GM18519 (cell line): ENCODE measurements around the gene OLR1.
A peak's percentile ranks its signal among the peaks of the same experiment; 100 is the strongest.
"Not testable (repeated sequence)": the region's sequence is repeated elsewhere in the genome, so short reads cannot be mapped to it uniquely, and the experiment has no call there.

Experiments used
- ATAC-seq: cut with Tn5 transposase; IDR thresholded peaks from one replicate; pipeline ENCODE4 v1.9.1; 2021; ENCODE audit warnings: mild to moderate bottlenecking, moderate library complexity; ENCODE audit not compliant: unreplicated experiment, low FRiP score

Gene OLR1

DNA sequence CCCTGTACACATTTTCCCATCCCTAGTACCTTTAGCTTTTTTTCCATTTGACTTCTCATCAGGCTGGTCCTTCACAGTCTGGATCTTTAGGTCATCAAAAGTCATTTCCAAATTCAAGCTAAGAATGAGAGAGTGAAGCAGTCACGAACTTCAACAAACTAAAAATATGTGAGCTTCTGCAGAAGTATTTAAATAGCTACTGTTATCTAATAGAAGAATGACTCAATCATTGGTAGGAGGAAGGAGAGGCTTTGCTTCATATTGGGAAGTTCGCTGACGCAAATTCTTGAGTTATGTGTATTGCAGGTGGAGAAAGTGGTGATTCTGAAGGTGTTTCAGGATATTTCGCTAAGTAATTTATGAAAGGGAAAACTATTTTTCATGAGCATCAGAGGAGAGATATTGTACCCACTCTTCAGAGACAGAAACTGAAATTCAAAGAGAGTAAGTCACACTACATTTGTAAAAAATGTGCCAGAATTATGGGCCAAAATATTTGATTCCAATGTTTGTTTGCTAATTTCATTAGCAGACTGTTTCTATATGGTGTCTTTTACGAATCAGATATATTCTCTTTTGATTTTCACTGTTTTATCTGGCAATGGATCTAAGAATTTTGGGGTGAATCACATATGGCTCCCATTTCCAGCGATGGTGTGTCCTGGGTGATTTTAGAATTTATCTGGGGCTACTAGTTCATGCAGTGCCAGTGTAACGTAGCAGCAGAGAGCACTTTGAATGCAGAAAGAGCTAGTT is at the start of gene OLR1:
OLR1 (minus strand) TSS at position 160 of the 756 bp plus-strand sequence; CDS start at position 105, 55 bp downstream.
- ATAC-seq, result no peak

DNA sequence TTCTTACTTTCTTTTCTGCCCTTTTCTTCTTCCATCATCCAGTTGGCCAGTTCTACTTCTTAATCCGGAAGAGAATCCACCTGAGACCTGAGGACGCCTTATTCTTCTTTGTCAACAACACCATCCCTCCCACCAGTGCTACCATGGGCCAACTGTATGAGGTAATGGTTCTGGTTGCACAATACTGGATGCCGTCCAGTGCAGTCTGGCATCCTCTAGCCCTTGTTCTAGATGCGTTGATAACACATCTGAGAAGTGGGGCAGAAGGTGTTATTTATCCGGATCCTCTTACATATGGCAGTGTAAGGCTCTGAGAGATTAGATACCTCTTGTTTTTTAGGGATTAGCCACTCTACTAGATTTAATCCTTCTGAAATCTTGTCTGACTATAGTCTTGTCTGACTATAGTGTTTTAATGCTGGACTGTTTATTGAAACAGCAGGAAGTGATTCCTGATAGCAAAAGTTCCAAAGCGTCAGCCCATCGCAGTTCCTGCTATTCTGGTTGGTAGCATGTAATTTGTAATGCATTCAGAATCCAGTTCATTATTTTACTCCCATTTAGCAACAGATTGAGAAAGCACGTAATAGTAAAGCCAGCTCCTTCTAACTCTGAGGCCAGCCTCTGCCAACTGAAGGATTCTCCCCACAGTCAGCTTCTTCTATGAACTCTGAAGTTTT is 48.6 kb upstream of the OLR1 start:
- no peak for ATAC-seq

DNA sequence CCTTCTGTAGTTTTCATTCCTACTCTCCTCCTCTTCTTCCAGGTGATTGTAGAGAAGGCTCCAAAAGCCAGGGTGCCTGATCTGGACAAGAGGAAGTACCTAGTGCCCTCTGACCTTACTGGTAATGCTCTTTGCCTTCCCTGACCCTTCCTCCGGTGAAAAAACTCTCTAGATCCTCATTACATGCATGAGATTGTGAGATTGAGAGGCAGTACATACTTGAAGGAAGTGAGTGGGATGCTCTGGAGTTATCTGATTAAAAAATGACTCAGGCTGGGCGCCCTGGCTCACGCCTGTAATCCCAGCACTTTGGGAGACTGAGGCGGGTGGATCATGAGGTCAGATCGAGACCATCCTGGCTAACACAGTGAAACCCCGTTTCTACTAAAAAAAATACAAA is 46.1 kb upstream of the OLR1 start:
- ATAC-seq, result no peak

DNA sequence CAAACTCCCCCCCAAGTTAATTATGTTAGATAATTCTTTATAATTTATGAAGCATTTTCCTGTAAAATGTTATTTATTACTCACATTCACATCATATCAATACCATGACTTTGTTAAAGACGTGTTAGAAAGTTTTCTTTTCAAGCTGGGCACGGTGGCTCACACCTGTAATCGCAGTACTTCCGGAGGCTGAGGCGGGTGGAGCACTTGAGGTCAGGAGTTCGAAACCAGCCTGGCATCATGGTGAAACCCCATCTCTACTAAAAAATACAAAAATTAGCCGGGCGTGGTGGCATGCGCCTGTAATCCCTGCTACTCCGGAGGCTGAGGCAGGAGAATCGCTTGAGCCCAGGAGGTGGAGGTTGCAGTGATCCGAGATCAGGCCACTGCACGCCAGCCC is 44.0 kb upstream of the OLR1 start:
- ATAC-seq, result not testable (repeated sequence)

DNA sequence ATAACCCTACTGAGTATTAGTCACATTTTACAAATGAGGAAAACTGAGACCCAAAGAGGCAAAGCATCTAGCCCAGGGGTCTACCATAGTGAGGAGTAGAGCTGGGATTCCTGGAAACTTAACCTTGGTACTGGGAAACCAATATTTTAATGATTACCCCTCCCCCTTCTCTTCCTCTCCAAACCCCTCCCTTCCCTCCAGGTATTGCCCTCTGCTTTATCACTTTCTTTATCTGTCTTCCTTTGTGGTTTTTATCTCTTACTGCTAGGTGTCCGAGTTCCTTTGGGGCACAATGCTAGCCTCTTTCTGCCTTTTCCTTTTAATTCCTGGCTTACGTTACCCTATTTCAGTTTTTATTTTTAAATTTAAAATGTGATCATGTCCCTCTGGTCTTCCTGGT is 43.5 kb upstream of the OLR1 start:
- no peak for ATAC-seq

DNA sequence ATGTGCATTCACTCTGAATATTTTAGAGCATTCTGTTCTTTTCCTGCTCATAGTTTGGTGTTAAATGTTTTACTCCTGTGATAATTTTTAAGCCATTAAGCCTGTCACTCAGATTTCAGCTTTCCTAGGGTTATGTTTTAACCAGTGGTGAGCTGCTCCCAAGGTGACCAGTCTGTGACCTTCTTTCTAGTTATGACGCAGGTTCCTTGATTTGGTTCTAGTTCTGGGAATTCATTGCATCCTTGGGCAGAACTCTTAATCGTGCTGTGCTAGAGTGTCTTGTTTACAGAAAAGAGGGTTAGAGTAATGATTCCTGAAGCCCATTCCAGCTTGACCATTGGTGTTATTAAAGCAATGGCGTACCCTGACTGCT is 42.9 kb upstream of the OLR1 start:
- no peak for ATAC-seq

DNA sequence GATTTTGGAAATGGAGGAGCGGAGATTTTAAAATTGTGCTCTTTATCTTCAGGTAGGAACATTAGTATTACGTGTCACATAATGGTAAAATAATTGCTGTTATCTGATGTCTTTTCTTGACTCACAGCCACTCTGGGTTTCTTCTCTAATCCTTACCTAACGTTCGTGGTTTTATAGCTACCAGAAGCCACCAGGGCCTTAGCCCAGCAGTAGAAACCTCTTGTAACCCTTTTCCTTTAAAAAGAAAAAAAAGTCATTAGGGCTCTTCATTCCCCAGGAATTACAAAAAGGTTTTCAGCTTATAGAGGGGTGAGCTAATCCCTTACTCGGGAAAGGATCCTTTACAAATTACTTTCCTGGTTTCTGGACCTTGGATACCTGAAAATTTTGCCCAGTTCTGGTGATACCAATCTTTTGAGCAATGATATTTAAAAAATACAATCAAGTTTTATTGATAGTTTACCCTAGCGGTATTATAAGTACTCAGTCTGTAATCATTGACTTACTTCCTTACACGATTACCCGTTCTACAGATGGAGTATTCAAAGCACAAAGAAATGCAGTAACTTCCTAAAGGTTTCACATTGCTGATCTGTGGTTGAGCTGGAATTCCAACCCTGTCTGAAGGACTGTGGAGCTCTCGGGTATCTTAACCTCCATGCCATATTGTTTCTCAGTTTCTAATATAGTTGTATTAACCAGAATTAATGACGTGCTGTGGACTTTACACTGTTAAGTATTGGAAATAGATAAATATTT is 42.4 kb upstream of the OLR1 start:
- no peak for ATAC-seq

DNA sequence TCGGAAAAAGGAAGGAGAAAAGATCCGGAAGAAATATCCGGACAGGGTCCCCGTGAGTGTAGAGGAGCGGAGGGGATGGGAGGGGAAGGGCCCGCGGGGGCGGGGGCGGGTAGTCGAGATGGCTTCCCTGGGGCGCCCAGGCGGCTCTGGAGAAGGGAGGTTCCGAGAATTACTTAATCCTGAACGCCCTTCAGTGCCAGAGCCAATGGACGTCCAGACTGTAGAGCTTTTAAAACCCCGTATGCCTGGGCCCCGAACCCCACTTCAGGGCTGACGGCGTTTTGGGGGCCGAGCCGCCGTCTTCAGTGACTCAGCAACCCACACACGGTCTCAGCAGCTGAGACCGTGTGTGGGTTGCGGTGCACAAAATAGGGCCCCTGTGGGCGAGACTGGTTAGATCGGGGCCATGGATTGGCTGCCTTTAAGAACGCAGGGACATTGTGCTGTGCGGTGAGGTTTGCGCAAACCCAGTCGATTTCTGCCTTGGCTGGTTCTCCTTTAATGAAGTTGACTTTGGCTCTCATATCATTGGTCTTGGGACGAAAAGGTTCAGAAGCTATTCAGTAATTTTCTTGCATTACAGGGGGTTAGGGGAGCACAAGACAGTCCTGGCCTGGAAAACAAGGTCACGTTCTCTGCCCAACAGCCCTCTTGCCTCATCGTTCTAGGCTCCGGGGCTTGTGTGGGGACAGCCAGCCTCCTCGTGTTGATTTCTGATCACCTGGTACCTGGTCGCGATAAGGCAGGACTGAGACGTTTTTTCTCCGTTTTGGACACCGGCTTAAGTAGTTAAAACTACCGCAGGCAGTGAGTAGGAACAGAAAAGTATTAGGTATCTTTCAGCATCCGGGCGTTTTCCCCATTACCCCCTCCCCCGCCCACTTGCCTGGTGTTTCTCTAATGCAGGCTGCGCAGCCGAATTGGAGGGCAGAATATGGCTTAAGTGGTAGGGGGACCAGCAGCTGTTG is 41.5 kb upstream of the OLR1 start:
- peak; percentile 48 for ATAC-seq

DNA sequence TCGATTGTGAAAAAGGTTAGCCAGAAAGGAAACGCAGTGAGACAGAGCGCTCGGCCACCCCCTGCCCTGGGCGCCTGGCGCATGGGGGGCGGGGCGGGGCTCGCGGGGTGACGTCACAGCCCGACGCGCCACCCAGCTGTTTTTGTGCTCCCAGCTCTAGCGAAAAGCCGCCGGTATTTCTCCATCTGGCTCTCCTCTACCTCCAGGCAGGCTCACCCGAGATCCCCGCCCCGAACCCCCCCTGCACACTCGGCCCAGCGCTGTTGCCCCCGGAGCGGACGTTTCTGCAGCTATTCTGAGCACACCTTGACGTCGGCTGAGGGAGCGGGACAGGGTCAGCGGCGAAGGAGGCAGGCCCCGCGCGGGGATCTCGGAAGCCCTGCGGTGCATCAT is 40.8 kb upstream of the OLR1 start, which contains the start of gene GABARAPL1:
GABARAPL1 (plus strand) TSS at position 139 of the 393 bp plus-strand sequence; CDS start at position 392, 253 bp downstream.
- no peak for ATAC-seq

DNA sequence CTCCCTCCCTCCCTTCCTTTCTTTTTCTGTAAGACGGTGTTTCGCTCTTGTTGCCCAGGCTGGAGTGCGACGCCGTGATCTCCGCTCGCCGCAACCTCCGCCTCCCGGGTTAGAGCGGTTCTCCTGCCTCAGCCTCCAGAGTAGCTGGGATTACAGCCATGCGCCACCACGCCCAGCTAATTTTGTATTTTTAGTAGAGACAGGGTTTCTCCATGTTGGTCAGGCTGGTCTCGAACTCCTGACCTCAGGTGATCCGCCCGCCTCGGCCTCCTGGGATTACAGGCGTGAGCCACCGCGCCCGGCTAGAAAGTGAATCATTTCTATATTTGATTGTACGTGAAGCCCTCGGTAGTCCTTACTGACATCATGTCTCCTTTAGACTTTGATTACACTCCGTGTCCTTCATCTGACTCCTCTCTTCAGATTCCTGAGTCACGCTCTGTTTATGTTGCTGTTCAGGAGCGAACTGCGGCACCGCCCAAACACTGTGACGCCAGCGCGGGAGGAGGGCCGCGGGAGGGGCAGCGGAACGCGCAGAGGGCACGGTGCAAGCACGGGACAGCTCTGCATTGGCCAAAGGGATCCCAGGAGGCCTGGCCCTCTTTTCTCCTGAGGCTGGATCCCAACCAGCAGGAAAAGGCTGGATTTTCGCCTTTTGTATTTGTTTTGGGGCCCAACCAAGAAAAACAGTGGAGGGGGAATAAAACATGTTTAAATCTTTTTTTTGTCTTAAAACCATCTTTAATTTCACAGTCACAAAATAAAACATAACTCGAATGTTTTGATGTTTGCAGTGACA is 40.2 kb upstream of the OLR1 start:
- no peak for ATAC-seq

DNA sequence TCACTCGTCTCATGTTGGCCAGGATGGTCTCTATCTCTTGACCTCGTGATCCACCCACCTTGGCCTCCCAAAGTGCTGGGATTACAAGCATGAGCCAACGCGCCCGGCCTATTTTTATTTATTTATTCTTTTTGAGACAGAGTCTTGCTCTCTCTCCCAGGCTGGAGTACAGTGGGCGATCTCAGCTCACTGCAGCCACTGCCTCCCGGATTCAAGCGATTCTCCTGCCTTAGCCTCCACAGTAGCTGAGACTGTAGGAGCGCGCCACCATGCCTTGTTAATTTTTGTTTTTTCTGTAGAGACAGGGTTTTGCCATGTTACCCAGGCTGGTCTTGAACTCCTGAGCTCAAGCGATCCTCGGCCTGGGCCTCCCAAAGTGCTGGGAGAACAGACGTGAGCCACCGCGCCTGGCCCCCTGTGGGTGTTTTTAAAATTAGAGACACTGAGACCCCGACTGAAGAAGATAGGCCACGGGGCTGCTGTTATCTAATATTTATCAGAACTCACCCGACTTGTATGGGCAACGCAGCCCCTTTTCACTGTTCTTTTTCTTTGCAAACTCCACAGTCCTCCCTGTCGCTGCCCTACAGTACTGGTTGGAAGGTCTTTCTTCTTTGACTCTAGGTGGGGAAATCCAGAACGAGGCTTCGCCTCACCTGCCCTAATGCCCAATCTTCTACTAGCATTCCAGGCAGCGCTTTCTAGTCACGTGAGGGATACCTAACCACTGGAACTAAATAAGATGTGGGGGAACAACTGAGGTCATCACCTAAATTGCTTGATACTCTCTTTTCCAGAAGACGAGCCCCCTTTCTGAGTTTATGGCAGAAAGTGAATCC is 39.4 kb upstream of the OLR1 start:
- ATAC-seq, result no peak

DNA sequence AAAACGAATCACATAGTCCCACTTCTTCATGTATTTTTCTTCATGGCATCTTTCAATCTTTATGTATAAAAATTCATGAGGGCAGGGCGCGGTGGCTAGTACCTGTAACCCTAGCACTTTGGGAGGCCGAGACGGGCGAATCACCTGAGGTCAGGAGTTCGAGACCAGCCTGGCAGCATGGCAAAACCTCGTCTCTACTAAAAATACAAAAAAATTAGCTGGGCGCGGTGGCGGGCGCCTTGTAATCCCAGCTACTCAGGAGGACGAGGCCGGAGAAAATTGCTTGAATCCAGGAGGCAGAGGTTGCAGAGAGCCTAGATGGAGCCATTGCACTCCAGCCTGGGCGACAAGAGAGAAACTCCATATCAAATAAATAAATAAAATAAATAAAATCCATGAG is 38.3 kb upstream of the OLR1 start:
- ATAC-seq, result no peak

DNA sequence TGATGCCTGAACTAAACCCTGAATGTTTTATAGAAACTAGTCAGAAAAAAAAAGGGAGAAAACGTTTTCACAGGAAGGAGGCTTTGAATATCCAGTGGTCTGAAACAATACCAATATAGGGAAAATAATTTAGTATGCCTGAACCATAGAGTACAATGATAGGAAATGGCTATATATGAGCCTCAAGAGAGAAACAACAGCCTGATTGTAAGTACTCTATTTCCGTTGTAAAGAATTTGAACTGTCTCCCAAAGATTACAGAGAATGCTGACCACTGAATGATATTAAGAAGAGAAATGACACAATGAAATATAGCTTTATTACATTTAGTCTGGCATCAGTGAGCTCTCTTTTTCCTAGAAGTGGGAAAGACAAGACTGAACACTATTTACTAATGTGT is 35.2 kb upstream of the OLR1 start:
- no peak for ATAC-seq

DNA sequence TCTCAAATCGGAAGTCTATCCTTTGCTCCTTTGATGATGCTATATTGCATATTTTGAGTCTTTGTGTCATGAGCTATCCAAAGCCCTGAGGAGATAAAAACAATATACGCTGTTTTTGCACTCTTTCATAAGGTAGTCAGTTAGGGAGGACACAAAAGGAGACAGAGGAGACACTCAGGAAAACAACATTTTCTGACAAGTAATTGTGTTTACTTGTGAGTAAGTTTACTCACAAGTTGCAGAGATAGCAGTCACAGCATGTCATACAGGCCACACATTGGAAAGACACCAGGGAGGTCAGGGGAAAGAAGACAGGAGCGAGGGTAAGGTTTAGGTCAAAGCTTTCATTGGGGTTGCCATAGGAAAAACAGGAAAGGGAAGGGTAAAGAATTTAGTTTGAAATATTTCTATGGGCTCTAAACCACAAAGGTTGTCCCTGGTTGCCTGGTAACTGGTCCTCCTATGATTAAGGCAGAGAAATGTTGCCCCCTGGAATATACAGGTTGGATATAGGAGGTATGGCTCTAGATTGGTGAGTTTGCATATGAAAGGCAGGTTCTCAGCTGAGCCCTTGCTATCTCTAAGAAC is 33.4 kb upstream of the OLR1 start:
- no peak for ATAC-seq

DNA sequence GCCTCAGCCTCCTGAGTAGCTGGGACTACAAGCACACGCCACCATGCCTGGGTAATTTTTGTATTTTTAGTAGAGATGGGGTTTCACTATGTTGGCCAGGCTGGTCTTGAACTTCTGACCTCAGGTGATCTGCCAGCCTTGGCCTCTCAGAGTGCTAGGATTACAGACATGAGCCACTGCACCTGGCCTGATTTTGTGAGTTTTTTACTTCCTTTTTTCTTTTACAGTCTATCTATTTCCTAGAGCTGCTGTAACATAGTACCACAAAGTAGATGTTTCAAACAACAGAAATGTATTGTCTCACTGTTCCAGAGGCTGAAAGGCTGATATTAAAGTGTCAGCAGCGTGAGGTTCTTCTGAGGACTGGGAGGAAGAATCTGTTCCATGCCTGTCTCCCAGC is 32.6 kb upstream of the OLR1 start:
- not testable (repeated sequence) for ATAC-seq

DNA sequence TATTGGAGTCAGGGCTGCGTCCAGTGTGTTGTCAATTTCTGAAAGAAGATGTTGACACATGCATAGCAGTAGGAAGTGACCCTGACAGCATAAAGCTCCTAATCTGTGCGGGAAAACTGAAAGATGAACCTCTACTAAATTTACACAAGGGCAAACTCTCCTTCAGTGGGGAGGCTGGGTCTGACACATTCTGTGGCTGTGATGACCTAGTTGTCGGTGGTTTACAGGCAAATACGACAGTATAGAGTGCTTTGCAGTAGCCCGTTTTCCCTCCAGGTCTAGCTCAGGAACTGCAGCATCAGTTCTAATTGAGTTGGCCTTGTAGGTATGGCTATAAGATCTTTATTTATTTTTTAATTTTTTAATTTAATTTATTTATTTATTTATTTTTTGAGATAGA is 25.9 kb upstream of the OLR1 start:
- no peak for ATAC-seq

DNA sequence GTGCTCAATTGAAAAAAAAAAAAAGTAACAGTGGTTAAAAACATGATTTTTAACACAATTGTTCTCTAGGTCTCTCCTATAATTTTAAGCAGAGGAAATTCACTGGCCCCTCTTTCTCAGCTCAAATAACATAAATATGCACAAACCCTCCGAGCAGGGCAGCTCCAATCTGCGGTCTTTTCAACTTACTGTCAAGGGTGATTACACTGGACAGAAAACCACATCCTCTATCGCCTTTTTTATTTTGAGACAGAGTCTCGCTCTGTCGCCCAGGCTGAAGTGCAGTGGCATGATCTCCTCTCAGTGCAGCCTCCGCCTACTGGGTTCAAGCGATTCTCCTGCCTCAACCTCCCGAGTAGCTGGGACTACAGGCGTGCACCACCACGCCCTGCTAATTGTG is 24.3 kb upstream of the OLR1 start:
- ATAC-seq, result peak; percentile 84

DNA sequence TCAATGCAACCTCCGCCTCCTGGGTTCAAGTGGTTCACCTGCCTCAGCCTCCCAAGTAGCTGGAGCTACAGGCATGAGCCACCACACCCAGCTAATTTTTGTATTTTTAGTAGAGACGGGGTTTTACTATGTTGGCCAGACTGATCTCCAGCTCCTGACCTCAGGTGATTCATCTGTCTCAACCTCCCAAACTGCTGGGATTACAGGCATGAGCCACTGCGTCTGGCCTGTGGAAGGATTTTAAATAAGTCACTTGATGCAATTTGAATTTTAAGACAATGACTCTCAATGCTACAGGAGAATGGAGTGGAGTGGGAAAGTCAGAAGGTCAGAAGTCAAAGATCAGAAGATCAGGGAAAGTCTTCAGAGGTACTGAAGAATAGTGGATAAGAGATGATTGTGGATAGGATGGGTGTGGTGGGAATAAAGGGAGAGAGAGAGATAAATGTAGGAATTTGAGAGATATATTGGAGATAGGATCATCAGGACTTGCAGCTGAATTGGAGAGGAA is 22.3 kb upstream of the OLR1 start:
- ATAC-seq, result no peak
